GM13976 (cell line): ENCODE data around the gene GFRA3.

Experiments
- DNase-seq: peaks from one replicate; pipeline ENCODE4 v3.0.0; 2012; ENCODE audit warnings: low spot score
- CTCF ChIP-seq: IDR thresholded peaks from 2 replicates; pipeline ENCODE4 v1.5.1; 2012; ENCODE audit warnings: borderline replicate concordance, mild to moderate bottlenecking; ENCODE audit not compliant: insufficient read depth; ENCODE audit errors: extremely low read depth, missing control alignments, control extremely low read depth
- in situ Hi-C: fragments of 300-500 bp; cut with MboI; formaldehyde crosslinking; loops from one replicate; pipeline ENCODE4 v1.12.0; 2022; ENCODE audit warnings: low sequenced_read_pairs, mixed read lengths, inconsistent platforms; ENCODE audit not compliant: unreplicated experiment

GFRA3 gene

GRCh38 chr5:138287246-138287645 lies 12.8 kb upstream of the GFRA3 start:
- TF ChIP-seq CTCF, result no peak
- in situ Hi-C loops, result no loop called here
- DNase-seq, result no peak

- DNase-seq, result peak; percentile 45
- peak; percentile 48 for TF ChIP-seq CTCF
- in situ Hi-C loops, result no loop called here
These were observed 8.7 kb upstream of the GFRA3 start for GRCh38 chr5:138282920-138283742.

GRCh38 chr5:138280915-138281314 lies 6.5 kb upstream of the GFRA3 start:
- no peak for TF ChIP-seq CTCF
- DNase-seq, result no peak
- in situ Hi-C loops, result no loop called here

- in situ Hi-C loops, result no loop called here
- no peak for TF ChIP-seq CTCF
- no peak for DNase-seq
These were observed 2.1 kb upstream of the GFRA3 start for GRCh38 chr5:138276402-138277054.

- TF ChIP-seq CTCF, result no peak
- DNase-seq, result no peak
- in situ Hi-C loops, result no loop called here
These were observed 1.5 kb upstream of the GFRA3 start for GRCh38 chr5:138275895-138276294.

- DNase-seq, result no peak
- TF ChIP-seq CTCF, result no peak
- in situ Hi-C loops, result no loop called here
These were observed 960 bp upstream of the GFRA3 start for GRCh38 chr5:138275379-138275782.
